ENCODE measurements around the gene CRABP2. TPM values are rescaled to one million over a fixed set of nuclear protein-coding genes. Genes with fewer than 3 reads are reported as not detected.
A peak's percentile ranks its signal among the peaks of the same experiment; 100 is the strongest.

Gene CRABP2
- total and polyA plus RNA-seq, 2 of the 13 experiments (the other 11 are each of a cell fraction or from before 2014, with no cell fraction given): 0.40 to 0.60 TPM

DNA sequence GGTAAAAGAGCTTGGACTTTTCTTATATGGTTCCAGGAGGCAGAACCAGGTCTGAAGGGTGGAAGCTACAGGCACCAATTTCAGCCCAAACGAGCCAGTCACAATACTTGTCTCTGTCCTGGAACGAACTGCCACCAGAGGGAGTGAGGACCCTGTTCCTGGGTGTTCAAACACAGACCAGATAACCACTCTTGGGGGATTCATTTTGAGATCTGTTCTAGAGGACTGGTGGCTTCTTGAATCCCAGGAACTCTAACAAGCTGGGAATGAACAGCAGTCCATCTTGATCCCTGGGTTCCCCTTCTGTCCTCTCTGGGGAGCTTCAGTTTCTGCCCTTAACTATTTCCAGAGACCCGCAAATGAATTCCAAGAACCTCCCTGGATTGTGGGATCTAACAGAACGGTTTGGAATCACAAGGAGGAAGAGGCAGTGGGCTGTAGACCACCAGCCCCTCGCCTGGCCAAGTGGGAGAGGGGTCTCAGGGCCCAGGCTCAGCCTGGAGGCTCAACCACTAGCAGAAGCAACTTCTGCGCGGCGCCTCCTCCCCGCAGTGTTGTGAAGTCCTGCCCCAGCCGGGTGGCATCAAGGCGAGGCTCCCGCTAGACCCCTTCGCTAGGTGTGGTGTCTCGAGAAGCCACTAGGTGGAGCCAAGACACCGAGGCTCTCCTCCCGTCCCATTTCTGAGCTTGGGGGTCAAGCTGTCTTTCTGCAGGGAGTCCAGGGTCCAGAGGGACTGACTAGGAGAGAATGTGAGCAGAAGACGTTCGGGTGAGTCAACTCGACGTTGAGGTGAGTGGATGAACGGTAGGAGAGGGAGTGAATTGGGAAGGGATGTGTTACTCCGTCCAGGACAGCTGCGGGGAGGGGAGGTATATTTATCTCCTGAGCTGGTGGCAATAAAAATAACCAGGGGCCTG, 16.1 kb downstream of the CRABP2 start (continued):
- TF ChIP-seq, protein P1, sequence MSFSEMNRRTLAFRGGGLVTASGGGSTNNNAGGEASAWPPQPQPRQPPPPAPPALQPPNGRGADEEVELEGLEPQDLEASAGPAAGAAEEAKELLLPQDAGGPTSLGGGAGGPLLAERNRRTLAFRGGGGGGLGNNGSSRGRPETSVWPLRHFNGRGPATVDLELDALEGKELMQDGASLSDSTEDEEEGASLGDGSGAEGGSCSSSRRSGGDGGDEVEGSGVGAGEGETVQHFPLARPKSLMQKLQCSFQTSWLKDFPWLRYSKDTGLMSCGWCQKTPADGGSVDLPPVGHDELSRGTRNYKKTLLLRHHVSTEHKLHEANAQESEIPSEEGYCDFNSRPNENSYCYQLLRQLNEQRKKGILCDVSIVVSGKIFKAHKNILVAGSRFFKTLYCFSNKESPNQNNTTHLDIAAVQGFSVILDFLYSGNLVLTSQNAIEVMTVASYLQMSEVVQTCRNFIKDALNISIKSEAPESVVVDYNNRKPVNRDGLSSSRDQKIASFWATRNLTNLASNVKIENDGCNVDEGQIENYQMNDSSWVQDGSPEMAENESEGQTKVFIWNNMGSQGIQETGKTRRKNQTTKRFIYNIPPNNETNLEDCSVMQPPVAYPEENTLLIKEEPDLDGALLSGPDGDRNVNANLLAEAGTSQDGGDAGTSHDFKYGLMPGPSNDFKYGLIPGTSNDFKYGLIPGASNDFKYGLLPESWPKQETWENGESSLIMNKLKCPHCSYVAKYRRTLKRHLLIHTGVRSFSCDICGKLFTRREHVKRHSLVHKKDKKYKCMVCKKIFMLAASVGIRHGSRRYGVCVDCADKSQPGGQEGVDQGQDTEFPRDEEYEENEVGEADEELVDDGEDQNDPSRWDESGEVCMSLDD (CRISPR knock-in tag; IDR thresholded peaks at IDR 0.05; ENCODE audit: borderline replicate concordance): no peak
- TF ChIP-seq NFIC (IDR thresholded peaks at IDR 0.05; ENCODE audit: low read length) (no peak), MXI1 (IDR thresholded peaks at IDR 0.05; ENCODE audit: borderline replicate concordance, low read depth, low read length) (no peak; the same call in 2 of the 3 replicates), CBX5 (CRISPR knock-in tag; IDR thresholded peaks at IDR 0.05; ENCODE audit: borderline replicate concordance) (peak; percentile 47; the same call in 1 of the 2 replicates), PITX1 (CRISPR knock-in tag; IDR thresholded peaks at IDR 0.05) (no peak), ZNF383 (CRISPR knock-in tag; IDR thresholded peaks at IDR 0.05; ENCODE audit: borderline replicate concordance) (no peak), ZNF3 (CRISPR knock-in tag; IDR thresholded peaks at IDR 0.05) (no peak), ZNF782 (CRISPR knock-in tag; IDR thresholded peaks at IDR 0.05; ENCODE audit: borderline replicate concordance) (0 out of 2 replicates have a peak, but pooled peaks have one; percentile 38), EZH2 (conservative IDR thresholded peaks at IDR 0.05; ENCODE audit: low read depth, low read length) (no peak), ZNF777 (CRISPR knock-in tag; IDR thresholded peaks at IDR 0.05) (0 out of 2 replicates have a peak, but pooled peaks have one; percentile 31), ZNF20 (CRISPR knock-in tag; IDR thresholded peaks at IDR 0.05) (no peak), KDM4B (CRISPR knock-in tag; IDR thresholded peaks at IDR 0.05) (no peak), ZNF44 (CRISPR knock-in tag; IDR thresholded peaks at IDR 0.05) (no peak), TCF12 (IDR thresholded peaks at IDR 0.05) (no peak), TCF12 (CRISPR knock-in tag; IDR thresholded peaks at IDR 0.05) (no peak), ZNF556 (CRISPR knock-in tag; IDR thresholded peaks at IDR 0.05; ENCODE audit: borderline replicate concordance) (0 out of 2 replicates have a peak, but pooled peaks have one; percentile 24), ZNF616 (CRISPR knock-in tag; IDR thresholded peaks at IDR 0.05; ENCODE audit: low read depth) (no peak), ZNF292 (CRISPR knock-in tag; IDR thresholded peaks at IDR 0.05; ENCODE audit: borderline replicate concordance, low read depth) (no peak)
- TF ChIP-seq, protein P2, sequence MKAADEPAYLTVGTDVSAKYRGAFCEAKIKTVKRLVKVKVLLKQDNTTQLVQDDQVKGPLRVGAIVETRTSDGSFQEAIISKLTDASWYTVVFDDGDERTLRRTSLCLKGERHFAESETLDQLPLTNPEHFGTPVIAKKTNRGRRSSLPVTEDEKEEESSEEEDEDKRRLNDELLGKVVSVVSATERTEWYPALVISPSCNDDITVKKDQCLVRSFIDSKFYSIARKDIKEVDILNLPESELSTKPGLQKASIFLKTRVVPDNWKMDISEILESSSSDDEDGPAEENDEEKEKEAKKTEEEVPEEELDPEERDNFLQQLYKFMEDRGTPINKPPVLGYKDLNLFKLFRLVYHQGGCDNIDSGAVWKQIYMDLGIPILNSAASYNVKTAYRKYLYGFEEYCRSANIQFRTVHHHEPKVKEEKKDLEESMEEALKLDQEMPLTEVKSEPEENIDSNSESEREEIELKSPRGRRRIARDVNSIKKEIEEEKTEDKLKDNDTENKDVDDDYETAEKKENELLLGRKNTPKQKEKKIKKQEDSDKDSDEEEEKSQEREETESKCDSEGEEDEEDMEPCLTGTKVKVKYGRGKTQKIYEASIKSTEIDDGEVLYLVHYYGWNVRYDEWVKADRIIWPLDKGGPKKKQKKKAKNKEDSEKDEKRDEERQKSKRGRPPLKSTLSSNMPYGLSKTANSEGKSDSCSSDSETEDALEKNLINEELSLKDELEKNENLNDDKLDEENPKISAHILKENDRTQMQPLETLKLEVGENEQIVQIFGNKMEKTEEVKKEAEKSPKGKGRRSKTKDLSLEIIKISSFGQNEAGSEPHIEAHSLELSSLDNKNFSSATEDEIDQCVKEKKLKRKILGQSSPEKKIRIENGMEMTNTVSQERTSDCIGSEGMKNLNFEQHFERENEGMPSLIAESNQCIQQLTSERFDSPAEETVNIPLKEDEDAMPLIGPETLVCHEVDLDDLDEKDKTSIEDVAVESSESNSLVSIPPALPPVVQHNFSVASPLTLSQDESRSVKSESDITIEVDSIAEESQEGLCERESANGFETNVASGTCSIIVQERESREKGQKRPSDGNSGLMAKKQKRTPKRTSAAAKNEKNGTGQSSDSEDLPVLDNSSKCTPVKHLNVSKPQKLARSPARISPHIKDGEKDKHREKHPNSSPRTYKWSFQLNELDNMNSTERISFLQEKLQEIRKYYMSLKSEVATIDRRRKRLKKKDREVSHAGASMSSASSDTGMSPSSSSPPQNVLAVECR (CRISPR knock-in tag; IDR thresholded peaks at IDR 0.05; ENCODE audit: borderline replicate concordance): no peak; the same call in 1 of the 2 replicates
- TF ChIP-seq, protein P3, sequence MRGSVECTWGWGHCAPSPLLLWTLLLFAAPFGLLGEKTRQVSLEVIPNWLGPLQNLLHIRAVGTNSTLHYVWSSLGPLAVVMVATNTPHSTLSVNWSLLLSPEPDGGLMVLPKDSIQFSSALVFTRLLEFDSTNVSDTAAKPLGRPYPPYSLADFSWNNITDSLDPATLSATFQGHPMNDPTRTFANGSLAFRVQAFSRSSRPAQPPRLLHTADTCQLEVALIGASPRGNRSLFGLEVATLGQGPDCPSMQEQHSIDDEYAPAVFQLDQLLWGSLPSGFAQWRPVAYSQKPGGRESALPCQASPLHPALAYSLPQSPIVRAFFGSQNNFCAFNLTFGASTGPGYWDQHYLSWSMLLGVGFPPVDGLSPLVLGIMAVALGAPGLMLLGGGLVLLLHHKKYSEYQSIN (CRISPR knock-in tag; IDR thresholded peaks at IDR 0.05; ENCODE audit: borderline replicate concordance): no peak
